Vagina (tissue), 2 donors: ENCODE measurements around the gene ARL8B. TPM values are rescaled to one million over a fixed set of nuclear protein-coding genes. Genes with fewer than 3 reads are reported as not detected.

ENCODE experiments used
- DNase-seq, 2 donors: peaks; one replicate each; pipeline ENCODE4 v3.0.0-alpha.2; 2017; ENCODE audit errors: extremely low spot score in 2 of 2
- H3K27ac ChIP-seq: fragments of 200-600 bp; sonication (generic); one replicate; pipeline ENCODE4 v1.5.1; 2019
- H3K27me3 ChIP-seq: fragments of 200-600 bp; sonication (generic); one replicate; pipeline ENCODE4 v1.5.1; 2019
- H3K36me3 ChIP-seq, 2 donors: fragments of 200-600 bp; sonication (generic); one replicate each; pipeline ENCODE4 v1.5.1; 2017 to 2019
- H3K4me1 ChIP-seq: fragments of 200-600 bp; sonication (generic); one replicate; pipeline ENCODE4 v1.5.1; 2019
- H3K4me3 ChIP-seq, 2 donors: fragments of 200-600 bp; sonication (generic); 1 replicate in 1 of 2; 2 replicates in 1 of 2; pipeline ENCODE4 v1.5.1; 2016 to 2019
- H3K9me3 ChIP-seq: fragments of 200-600 bp; sonication (generic); one replicate; pipeline ENCODE4 v1.5.1; 2019
- CTCF ChIP-seq, 3 experiments: fragments of 450-650 bp in 2 of 3; fragments of 200-600 bp in 1 of 3; sonication (generic) in 1 of 3; IDR thresholded peaks; one replicate each; pipeline ENCODE4 v1.5.1; 2017 to 2019; ENCODE audit warnings: antibody characterized with exemption in 3 of 3, mild to moderate bottlenecking in 2 of 3, moderate library complexity in 2 of 3
- POLR2A ChIP-seq, 2 donors: fragments of 450-650 bp; IDR thresholded peaks; one replicate each; pipeline ENCODE4 v1.6.1; 2017; ENCODE audit warnings: antibody characterized with exemption in 2 of 2, mild to moderate bottlenecking in 2 of 2, moderate library complexity in 2 of 2
- POLR2AphosphoS5 ChIP-seq, 2 donors: sonication (generic); formaldehyde crosslinking; IDR thresholded peaks; one replicate each; pipeline ENCODE4 v1.9.0; 2017; ENCODE audit warnings: antibody characterized with exemption in 2 of 2, mild to moderate bottlenecking in 2 of 2, low read depth in 1 of 2; ENCODE audit not compliant: insufficient read depth in 1 of 2
- intact Hi-C: fragments of 100-400 bp; cut with DNase I; formaldehyde crosslinking; loops from one replicate; pipeline ENCODE4 v1.15.1; 2023
- total RNA-seq: library from RNA; depleted of rRNA; stranded (reverse); fragments of >200 nt; gene quantifications from one replicate; pipeline ENCODE4 v1.2.3, GENCODE V29; 2016

The ARL8B gene
- total RNA-seq, 1 donor from 2014 or later: 44.4 TPM

- DNase-seq: no peak
- H3K4me3 ChIP-seq: no peak overlapping the region
- no peaks in the 10 kb centered on the region for H3K27me3 ChIP-seq
- no peak for TF ChIP-seq CTCF (IDR thresholded peaks at IDR 0.05)
- TF ChIP-seq POLR2AphosphoS5 (IDR thresholded peaks at IDR 0.05; ENCODE audit: insufficient read depth in 1 of 2, low read depth in 1 of 2): no peak
- TF ChIP-seq POLR2A (IDR thresholded peaks at IDR 0.05): no peak
- peaks cover 0 to 1% of the 10 kb centered on the region in 2 donors for H3K36me3 ChIP-seq
- no peak overlapping the region for H3K27ac ChIP-seq
- no peaks in the 10 kb centered on the region for H3K9me3 ChIP-seq
- intact Hi-C loops: no loop called here
- H3K4me1 ChIP-seq: peaks cover 20% of the 10 kb centered on the region
These were observed 43.6 kb downstream of the ARL8B start for GRCh38 chr3:5165698-5166097.

GRCh38 chr3:5166846-5167245 lies 44.8 kb downstream of the ARL8B start:
- Histone ChIP-seq H3K9me3 (no peaks in the 10 kb centered on the region), H3K27ac (no peak overlapping the region), H3K36me3 (peaks cover 0 to 10% of the 10 kb centered on the region in 2 donors), H3K4me1 (peaks cover 9% of the 10 kb centered on the region), H3K27me3 (no peaks in the 10 kb centered on the region), H3K4me3 (no peak overlapping the region)
- no peak for TF ChIP-seq POLR2A (IDR thresholded peaks at IDR 0.05)
- TF ChIP-seq CTCF (IDR thresholded peaks at IDR 0.05): no peak
- TF ChIP-seq POLR2AphosphoS5 (IDR thresholded peaks at IDR 0.05; ENCODE audit: insufficient read depth in 1 of 2, low read depth in 1 of 2): no peak
- intact Hi-C loops: no loop called here
- DNase-seq: no peak

- intact Hi-C loops: no loop called here
- no peak for DNase-seq
- Histone ChIP-seq H3K27ac (no peak overlapping the region), H3K4me3 (no peak overlapping the region), H3K9me3 (no peaks in the 10 kb centered on the region), H3K4me1 (no peaks in the 10 kb centered on the region), H3K36me3 (peaks cover 0 to 23% of the 10 kb centered on the region in 2 donors), H3K27me3 (no peaks in the 10 kb centered on the region)
- TF ChIP-seq CTCF (IDR thresholded peaks at IDR 0.05): no peak
- TF ChIP-seq POLR2AphosphoS5 (IDR thresholded peaks at IDR 0.05; ENCODE audit: insufficient read depth in 1 of 2, low read depth in 1 of 2): no peak
- TF ChIP-seq POLR2A (IDR thresholded peaks at IDR 0.05): no peak
These were observed 46.0 kb downstream of the ARL8B start for GRCh38 chr3:5168110-5168509.

GRCh38 chr3:5169807-5170206 lies 47.7 kb downstream of the ARL8B start:
- Histone ChIP-seq H3K4me3 (no peak overlapping the region), H3K4me1 (no peaks in the 10 kb centered on the region), H3K9me3 (no peaks in the 10 kb centered on the region), H3K36me3 (peaks cover 0 to 34% of the 10 kb centered on the region in 2 donors), H3K27ac (no peak overlapping the region), H3K27me3 (no peaks in the 10 kb centered on the region)
- intact Hi-C loops: no loop called here
- no peak for DNase-seq
- TF ChIP-seq POLR2AphosphoS5 (IDR thresholded peaks at IDR 0.05; ENCODE audit: insufficient read depth in 1 of 2, low read depth in 1 of 2) (no peak), CTCF (IDR thresholded peaks at IDR 0.05) (no peak), POLR2A (IDR thresholded peaks at IDR 0.05) (no peak)

- H3K4me1 ChIP-seq: no peaks in the 10 kb centered on the region
- intact Hi-C loops: no loop called here
- peaks cover 0 to 42% of the 10 kb centered on the region in 2 donors for H3K36me3 ChIP-seq
- TF ChIP-seq CTCF (IDR thresholded peaks at IDR 0.05) (no peak), POLR2AphosphoS5 (IDR thresholded peaks at IDR 0.05; ENCODE audit: insufficient read depth in 1 of 2, low read depth in 1 of 2) (no peak), POLR2A (IDR thresholded peaks at IDR 0.05) (no peak)
- no peak for DNase-seq
- H3K27me3 ChIP-seq: no peaks in the 10 kb centered on the region
- no peaks in the 10 kb centered on the region for H3K9me3 ChIP-seq
- H3K4me3 ChIP-seq: no peak overlapping the region
- H3K27ac ChIP-seq: no peak overlapping the region
These were observed 48.9 kb downstream of the ARL8B start for GRCh38 chr3:5170975-5171374.
